Measurements from ENCODE around the gene ZNF774. TPM values are rescaled to one million over a fixed set of nuclear protein-coding genes. Genes with fewer than 3 reads are reported as not detected.
A peak's percentile ranks its signal among the peaks of the same experiment; 100 is the strongest.
"Not testable (repeated sequence)": the region's sequence is repeated elsewhere in the genome, so short reads cannot be mapped to it uniquely, and the experiment has no call there.

ZNF774 gene
- total RNA-seq, 1 experiment from 2014 or later: 1.5 TPM

DNA sequence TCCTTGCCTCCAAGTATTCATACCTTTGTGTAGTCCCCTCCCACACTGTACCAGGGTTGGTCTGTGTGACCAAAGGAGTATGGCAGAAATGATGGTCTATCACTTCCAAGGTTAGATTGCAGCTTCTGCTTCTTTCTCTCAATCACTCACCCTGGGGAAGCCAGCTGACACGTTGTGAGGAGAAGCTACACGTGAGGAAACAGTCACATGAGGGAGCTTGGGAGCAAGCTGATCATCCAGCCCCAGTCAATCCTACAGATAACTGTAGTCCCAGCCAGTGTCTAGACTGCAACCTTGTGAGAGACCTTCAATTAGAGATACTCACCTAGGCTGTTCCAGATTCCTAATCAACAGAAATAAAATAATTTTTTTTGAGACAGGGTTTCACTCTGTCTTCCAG, 6.2 kb upstream of the ZNF774 start:
- DNase-seq (ENCODE audit: low read depth): no peak

DNA sequence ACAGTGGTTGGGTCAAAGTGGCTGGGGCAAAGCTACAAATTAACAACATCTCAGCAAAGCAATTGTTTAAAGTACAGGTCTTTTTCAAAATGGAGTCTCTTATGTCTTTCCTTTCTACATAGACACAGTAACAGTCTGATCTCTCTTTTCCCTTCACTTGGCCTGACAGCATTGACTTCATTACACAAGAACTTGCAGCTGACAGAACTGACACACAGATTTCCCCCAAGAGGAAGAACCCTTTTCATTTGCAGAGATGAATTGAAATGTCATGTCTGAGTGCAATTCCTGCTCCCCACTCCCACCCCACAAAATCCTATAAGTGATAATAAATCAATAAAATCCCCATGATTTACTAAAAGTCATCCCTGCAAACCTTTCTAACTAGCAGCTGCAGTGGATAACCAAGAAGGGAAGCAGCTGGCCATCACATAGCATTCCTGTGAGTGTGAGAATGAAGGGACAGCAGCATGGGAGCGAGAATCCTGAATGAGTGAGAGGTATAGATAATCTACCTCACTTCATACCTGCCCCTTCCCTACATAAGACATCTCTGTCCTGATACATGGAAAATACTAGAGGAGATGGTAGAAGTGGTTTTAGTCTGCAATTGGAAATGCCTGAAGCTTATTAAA, 4.5 kb upstream of the ZNF774 start:
- DNase-seq (ENCODE audit: low read depth): not testable (repeated sequence)

DNA sequence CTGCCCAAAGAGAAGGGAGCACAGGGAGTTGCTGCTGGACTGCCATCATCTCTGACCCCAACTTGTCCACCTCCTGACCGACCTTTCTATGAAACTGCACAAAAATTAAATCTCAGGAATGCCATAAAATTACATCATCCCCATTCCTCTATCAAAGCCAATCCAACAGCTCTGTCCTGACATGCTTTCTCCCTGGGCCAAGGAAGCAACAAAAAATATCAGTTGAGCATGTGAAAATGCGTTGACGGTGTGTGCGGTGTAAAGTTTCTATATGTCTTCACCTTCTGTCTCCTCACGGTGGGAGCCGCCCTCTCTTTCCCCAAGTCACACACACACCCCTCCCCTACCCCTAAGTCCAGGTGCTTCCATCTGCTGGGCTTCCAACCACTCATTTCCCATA, 3.6 kb upstream of the ZNF774 start:
- no peak for DNase-seq (ENCODE audit: low read depth)

DNA sequence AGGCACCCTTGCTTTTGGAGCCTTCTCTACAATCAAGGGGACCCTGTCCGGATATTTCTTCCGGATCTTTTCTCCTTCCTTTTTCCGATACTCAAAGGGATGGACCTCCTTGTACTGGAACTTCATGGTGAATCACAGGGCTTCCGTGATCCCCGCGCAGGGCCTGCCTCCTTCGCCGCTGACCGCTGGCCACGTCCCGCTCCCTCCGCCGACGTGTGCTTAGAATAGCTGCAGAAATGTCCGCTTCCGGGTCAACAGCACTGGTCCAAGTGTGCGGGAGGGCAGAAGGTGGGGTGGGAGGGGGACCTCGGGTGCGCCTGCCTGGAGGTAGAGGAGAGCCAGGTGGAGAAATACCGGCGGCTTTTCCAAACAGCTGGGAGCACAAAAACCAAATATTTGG, 3.0 kb upstream of the ZNF774 start:
- no peak for DNase-seq (ENCODE audit: low read depth)

DNA sequence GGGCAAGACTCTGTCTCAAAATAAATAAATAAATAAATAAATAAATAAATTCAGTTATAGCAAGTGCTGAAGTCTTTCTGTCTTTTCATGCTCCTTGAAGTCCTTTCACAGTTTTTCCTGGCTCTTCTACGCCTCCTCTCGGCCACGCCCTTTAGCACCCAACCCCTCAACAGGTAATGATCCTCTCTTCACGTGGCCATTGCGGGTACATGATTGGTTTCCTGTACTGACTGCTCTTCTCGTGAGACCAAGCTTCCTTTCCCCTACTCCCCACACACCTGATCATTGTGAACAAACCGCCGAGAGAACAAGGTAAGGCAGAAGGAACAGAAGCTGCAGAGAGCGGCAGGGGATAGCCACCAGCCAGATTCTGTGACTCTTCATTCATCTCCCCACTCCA, 2.3 kb upstream of the ZNF774 start:
- no peak for DNase-seq (ENCODE audit: low read depth)

DNA sequence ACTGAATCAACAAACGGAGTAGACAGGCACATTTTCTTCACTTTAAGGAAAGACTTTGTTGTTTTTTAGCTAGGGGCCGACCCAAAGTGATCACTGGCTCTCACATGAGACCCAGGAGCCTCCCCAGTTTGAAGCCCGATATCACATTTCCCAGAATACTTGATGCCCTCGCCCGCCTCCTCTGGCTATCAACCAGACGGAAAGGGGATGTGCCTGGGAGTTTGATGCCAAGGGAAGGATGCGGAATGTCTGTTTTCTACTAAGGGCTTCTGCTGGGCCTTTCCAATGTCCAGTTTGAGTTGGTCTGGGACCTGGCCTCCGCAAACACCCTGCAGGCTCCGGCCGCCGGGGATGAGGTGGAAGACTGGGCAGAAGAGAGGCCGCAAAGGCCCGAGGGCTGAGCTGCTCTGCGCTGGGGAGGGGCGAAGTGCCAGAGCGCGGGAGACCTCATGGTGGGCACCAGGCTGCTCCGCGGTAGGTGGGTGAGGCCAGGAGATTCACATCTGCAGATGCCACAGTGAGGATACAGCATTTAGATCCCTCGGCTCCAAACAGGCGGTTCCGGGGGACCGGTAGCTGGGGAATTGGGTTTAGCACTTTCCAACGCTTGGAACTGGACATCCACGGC, 491 bp upstream of the ZNF774 start:
- DNase-seq (ENCODE audit: low read depth): no peak

DNA sequence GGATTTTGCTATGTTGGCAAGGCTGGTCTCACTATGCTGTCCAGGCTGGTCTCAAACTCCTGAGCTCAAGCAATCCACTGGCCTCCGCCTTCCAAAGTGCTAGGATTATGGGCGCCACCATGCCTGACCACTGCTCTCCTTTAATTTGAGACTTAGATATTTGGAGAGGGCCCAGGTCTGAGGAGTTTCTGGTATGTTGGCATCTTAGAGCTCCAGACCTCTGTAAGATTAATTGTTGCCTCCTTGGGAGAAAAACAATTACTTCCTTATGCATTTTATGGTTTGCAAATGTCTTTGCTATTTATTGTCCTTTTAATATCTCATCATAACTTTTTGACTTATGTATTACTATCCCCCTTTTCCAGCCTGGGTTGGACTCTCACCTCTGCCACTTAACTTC, 2.9 kb downstream of the ZNF774 start:
- no peak for DNase-seq (ENCODE audit: low read depth)

DNA sequence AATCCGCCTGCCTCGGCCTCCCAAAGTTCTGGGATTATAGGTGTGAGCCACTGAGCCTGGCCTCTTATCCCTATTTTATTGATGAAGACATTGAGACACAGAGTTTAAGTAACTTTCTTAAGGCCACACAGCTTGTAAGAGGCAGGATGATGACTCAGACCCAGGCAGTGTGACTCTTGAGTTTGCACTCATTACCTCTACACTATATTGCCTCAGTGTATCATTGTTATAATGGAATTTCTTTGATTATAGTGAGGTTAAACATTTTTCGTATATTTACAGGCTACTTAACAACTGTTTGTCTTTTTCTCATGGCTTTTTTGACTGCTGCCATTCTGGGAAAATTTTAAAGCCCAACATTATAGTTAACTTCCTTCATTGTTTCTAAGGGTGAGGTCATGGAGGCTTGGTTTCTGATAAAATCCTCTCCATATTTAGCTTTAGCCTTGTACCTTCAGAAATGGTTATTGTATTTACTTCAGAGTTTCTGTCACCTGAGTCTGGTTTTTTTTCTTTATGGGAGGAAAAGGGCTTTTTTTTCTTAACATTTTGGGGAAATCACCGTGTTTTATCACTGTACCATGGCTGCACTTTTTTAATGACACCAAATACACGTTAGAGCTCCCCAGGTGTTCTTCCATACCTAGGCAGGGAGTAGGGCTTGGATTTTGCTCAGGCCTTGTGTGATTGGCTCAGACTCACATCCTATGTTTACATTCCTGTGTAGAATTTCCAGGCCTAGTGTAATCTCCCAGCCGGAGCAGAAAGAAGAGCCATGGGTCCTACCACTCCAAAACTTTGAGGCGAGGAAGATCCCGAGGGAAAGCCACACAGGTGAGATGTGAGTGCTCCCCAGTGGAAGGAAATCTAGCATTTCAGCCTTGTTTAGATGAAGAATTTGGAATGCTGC, 6.3 kb downstream of the ZNF774 start:
- DNase-seq (ENCODE audit: low read depth): peak; percentile 30

DNA sequence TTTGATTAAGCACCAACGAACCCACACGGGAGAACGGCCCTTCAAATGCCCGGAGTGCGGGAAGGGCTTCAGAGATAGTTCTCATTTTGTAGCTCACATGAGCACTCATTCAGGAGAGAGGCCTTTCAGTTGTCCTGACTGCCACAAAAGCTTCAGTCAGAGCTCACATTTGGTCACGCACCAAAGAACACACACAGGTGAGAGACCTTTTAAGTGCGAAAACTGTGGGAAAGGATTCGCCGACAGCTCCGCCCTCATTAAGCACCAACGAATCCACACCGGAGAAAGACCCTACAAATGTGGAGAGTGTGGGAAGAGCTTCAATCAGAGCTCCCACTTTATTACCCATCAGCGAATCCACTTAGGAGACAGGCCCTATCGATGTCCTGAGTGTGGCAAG, 8.7 kb downstream of the ZNF774 start:
- no peak for DNase-seq (ENCODE audit: low read depth)

DNA sequence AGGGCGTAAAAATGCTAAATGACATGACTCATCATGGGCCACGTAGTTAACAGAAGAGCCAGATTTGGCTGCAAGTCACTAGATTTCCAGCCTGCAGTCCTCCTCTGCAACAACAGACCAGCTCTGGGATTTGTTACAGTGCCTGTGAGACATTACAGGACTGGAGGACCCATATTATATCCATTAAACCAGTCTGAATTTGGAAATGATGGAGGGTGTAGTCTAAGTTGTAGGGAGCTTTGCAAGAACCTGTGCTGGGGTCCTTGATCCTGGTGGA, 10.8 kb downstream of the ZNF774 start:
- DNase-seq (ENCODE audit: low read depth): peak; percentile 73

DNA sequence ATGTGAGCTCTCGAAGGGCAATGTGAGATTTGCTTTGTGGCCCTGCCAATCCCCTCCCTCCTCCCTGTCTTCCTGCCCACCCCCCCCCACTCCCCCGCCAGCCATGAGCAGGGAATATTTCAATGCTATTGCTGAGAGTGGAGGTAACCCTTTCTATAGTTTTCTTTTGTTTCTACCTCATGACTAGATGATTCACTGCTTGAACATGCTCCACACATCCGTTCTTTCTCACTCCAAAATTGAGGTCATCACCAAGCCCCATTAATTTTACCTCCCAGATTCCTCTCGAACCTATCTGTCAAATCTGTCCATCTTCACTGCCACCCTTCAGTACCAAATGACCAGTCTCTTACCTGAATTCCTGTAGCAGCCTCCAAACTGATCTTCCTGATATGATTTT, 12.2 kb downstream of the ZNF774 start:
- DNase-seq (ENCODE audit: low read depth): peak; percentile 76

DNA sequence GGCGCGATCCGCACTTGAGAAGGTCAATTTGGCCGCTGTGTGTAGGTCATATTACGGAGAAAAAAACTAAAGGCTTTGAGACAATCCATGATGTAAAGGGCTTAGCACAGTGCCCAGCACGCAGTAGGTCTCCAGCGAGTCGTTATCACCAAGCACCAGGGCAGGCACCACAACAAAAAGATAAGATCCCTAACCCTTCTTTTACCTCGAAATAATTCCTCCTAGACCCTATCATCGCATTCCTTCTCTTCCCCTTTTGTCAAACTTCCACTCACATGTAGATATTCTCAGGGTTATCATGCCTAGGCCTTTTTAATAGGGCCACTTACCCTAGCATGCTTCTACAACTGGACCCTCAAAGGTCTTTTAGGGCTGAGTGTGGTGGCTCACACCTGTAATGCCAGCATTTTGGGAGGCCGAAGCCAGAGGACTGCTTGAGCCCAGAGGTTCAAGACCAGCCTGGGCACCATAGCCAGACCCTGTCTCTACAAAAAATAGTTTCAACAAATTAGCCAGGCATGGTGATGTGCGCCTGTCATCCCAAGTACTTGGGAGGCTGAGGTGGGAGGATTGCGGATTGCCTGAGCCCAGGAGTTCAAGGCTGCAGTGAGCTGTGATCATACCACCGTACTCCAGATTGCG, 13.5 kb downstream of the ZNF774 start:
- DNase-seq (ENCODE audit: low read depth): no peak

DNA sequence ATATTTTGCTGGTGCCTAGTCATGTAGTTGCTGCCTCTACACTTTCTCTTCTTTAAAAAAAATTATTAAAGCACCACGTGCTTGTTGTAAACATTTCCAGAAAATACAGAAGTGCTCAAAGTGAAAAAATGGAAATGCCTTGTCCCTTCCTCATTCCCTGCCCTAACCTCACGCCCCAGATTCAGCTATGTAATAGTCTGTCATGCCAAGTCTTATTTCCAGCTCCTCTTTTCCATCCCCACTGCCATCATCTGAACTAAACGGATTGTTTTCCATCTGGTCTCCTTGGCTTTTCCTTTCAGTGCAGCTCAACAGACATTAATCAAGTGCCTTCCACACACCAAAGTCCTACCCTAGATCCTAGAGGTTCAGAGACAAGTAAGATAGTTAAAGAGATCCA, 15.5 kb downstream of the ZNF774 start:
- no peak for DNase-seq (ENCODE audit: low read depth)

DNA sequence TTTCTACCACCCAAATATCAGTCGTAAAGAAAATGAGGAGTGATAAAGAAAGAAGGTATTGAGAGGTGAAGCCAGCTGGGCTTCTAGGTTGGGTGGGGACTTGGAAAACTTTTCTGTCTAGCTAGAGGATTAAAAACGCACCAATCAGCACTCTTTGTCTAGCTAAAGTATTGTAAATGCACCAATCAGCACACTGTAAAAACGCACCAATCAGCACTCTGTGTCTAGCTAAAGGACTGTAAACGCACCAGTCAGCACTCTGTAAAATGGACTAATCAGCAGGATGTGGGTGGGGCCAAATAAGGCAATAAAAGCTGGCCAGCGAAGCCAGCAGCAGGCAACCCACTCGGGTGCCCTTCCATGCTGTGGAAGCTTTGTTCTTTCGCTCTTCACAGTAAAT, 23.0 kb downstream of the ZNF774 start:
- DNase-seq (ENCODE audit: low read depth): no peak

DNA sequence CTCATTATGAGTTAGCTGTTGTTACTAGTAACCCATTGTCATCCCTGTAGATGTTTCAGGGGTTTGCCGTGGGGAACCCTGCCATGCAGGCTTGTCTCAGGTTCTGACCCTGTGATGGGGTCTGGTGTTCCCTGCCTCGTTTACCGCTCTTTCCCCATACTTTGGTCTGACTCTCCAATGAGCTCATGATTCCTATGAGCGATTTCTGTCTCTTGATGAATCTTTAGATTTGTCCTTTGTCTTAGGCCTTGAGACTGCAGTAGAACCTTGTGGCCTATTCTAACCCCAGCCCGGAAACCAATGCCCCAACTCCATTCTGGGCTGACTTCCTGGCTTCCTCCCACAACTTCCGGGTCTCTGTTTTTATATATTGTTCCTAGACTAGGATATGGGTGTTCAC, 24.7 kb downstream of the ZNF774 start:
- no peak for DNase-seq (ENCODE audit: low read depth)

DNA sequence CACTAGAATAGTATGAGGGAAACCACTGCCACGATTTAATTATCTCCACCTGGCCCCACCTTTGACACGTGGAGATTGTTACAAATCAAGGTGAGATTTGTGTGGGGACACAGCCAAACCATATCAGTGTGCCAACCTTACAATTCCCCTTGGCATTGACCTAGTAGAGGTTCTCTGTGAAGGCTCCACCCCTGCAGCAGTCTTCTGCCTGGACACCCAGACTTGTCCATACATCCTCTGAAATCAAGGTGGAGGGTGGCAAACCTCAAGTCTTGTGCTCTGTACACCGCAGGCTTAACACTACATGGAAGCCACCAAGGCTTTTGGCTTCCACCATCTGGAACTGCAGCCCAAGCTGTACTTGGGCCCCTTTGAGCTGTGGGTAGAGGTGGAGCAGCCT, 27.2 kb downstream of the ZNF774 start:
- no peak for DNase-seq (ENCODE audit: low read depth)

DNA sequence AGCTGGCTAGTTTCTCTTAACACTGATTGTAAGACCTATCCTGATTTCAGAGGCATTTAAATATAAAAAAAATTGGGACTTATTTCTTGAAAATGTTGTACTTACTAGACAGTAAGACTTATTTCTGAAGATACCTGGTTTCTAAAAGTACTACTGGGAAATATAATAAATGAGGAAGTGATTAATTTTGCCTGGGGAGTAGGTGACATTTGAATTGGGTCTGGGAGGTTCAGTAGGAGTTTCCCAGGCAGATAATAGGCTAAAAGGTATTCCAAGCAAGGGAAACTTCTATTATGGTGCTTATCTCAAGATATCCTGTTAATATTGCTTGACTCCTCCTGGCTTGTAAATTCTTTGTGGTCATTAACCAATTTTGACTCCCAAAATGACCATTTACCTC, 29.4 kb downstream of the ZNF774 start:
- DNase-seq (ENCODE audit: low read depth): no peak

DNA sequence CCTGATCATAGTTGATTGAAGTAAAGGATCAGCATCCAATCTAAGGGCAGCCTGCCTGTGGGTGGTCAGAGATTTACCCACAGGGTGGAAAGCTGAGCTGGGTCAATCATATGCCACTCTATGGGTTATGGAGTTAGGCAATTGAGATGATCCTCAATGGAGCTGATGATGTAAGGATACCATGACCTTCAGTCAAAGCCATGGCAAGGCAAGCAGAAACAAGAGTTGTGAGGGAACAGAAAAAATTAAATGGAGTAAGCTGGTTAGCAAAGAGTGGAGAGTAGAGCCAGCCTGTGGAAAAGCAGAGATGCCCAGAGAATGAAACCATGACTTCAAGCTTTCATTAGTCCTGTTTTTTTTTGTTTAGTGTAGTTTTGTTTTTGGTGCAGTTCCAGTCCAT, 30.2 kb downstream of the ZNF774 start:
- DNase-seq (ENCODE audit: low read depth): no peak

DNA sequence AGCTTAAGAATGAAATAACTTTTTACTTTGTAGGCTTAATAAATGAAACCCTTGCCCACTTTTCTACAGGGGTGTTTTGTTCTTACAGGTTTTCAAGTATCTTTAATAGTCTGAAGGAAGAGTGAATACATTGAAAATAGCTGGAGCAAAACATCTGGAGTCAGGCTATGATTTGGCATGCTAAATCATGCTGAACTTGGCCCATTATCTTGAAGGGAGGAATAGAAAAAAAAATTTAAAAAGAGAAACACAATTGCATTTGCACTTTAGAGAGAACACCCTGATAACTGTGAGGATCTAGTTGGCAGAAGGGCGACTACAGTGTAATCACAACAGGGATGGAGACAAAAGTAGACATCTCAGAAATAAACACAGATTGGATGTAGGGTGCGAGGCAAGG, 34.1 kb downstream of the ZNF774 start:
- no peak for DNase-seq (ENCODE audit: low read depth)

DNA sequence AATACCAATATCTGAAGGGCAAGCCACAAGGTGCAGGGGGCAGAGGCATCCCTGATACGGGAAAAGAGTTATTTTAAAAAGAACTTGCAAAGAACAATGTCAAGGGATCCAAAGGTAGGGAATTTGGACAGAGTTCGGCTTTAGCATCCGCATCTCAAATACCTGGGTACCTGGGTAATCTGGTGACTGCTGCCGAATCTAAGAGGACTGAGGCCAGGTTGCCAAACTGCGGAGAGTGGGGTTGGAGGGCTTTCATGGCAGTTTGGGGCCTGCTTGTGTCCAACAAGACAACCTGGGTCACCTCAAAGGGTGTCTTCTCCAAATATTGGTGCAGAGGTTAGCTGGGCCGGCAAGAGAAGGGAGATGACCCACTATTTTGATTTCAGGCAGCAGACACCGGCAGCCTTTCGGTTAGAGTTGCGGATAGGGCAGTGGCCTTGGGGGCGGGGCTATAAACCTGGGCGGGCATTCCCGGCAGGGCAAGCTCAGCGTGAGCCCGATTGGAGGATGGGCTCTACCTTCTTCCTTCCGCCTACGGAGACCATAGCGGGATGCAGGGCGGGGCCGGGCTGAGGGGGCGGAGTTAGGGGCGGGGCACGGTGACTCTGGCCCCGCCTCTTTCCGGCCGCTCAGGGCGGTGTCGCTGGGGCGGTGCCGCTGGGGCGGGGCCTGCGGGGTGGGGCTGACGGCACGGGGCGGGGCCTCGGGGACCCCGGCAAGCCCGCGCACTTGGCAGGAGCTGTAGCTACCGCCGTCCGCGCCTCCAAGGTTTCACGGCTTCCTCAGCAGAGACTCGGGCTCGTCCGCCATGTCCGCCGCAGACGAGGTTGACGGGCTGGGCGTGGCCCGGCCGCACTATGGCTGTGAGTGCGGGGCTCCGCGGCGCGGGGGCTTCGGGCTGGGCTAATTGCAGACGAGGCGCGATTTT, 35.7 kb downstream of the ZNF774 start, which contains the start of gene IQGAP1:
TSS of gene IQGAP1 (plus strand) at position 709 of the 928 bp plus-strand sequence. CDS start at position 809, 100 bp downstream.
- DNase-seq (ENCODE audit: low read depth): peak; percentile 94
